ENCODE measurements around the gene NFIC.

GRCh38 chr19:3455393-3455955 lies 89.1 kb downstream of the NFIC start:
- TF ChIP-seq, protein P1, sequence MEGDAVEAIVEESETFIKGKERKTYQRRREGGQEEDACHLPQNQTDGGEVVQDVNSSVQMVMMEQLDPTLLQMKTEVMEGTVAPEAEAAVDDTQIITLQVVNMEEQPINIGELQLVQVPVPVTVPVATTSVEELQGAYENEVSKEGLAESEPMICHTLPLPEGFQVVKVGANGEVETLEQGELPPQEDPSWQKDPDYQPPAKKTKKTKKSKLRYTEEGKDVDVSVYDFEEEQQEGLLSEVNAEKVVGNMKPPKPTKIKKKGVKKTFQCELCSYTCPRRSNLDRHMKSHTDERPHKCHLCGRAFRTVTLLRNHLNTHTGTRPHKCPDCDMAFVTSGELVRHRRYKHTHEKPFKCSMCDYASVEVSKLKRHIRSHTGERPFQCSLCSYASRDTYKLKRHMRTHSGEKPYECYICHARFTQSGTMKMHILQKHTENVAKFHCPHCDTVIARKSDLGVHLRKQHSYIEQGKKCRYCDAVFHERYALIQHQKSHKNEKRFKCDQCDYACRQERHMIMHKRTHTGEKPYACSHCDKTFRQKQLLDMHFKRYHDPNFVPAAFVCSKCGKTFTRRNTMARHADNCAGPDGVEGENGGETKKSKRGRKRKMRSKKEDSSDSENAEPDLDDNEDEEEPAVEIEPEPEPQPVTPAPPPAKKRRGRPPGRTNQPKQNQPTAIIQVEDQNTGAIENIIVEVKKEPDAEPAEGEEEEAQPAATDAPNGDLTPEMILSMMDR (IDR thresholded peaks at IDR 0.05; ENCODE audit: insufficient read depth, low read depth, low read length) = no peak
- TF ChIP-seq EZH2 (IDR thresholded peaks at IDR 0.05; ENCODE audit: insufficient read depth, low read length) = no peak

Data from astrocyte (in vitro differentiated cells and primary cell).